ENCODE data around the gene LHPP.

LHPP gene

GRCh38 chr10:124496620-124497019 lies 35.0 kb downstream of the LHPP start:
- DNase-seq (ENCODE audit: low spot score): no peak

- no peak for DNase-seq (ENCODE audit: low spot score)
These were observed 35.7 kb downstream of the LHPP start for GRCh38 chr10:124497196-124497881.

GRCh38 chr10:124498056-124498455 lies 36.4 kb downstream of the LHPP start:
- DNase-seq (ENCODE audit: low spot score): no peak

- no peak for DNase-seq (ENCODE audit: low spot score)
These were observed 39.1 kb downstream of the LHPP start for GRCh38 chr10:124500757-124501156.

GRCh38 chr10:124504711-124505110 lies 43.1 kb downstream of the LHPP start:
- no peak for DNase-seq (ENCODE audit: low spot score)

GRCh38 chr10:124505279-124505678 lies 43.7 kb downstream of the LHPP start:
- DNase-seq (ENCODE audit: low spot score): no peak

GRCh38 chr10:124508070-124508667 lies 46.5 kb downstream of the LHPP start:
- no peak for DNase-seq (ENCODE audit: low spot score)

- no peak for DNase-seq (ENCODE audit: low spot score)
These were observed 47.4 kb downstream of the LHPP start for GRCh38 chr10:124508907-124509454.

GRCh38 chr10:124509880-124510632 lies 48.4 kb downstream of the LHPP start:
- no peak for DNase-seq (ENCODE audit: low spot score)

- DNase-seq (ENCODE audit: low spot score): no peak
These were observed 49.1 kb downstream of the LHPP start for GRCh38 chr10:124510759-124511158.

GRCh38 chr10:124511205-124512039 lies 49.8 kb downstream of the LHPP start:
- no peak for DNase-seq (ENCODE audit: low spot score)

- no peak for DNase-seq (ENCODE audit: low spot score)
These were observed 50.4 kb downstream of the LHPP start for GRCh38 chr10:124512040-124512428.

- DNase-seq (ENCODE audit: low spot score): no peak
These were observed 51.0 kb downstream of the LHPP start for GRCh38 chr10:124512600-124512999.

GRCh38 chr10:124515244-124515970 lies 53.8 kb downstream of the LHPP start:
- DNase-seq (ENCODE audit: low spot score): no peak

- DNase-seq (ENCODE audit: low spot score): no peak
These were observed 54.6 kb downstream of the LHPP start for GRCh38 chr10:124516181-124516580.

- DNase-seq (ENCODE audit: low spot score): no peak
These were observed 55.2 kb downstream of the LHPP start for GRCh38 chr10:124516746-124517397.

- no peak for DNase-seq (ENCODE audit: low spot score)
These were observed 55.8 kb downstream of the LHPP start for GRCh38 chr10:124517461-124517860.

- DNase-seq (ENCODE audit: low spot score): no peak
These were observed 56.3 kb downstream of the LHPP start for GRCh38 chr10:124517931-124518330.

GRCh38 chr10:124518366-124518765 lies 56.7 kb downstream of the LHPP start:
- DNase-seq (ENCODE audit: low spot score): no peak

GRCh38 chr10:124520558-124521428 lies 59.2 kb downstream of the LHPP start:
- no peak for DNase-seq (ENCODE audit: low spot score)

Data from kidney capillary endothelial cell (primary cell).